Coronary artery (tissue), 2 donors: ENCODE data around the gene KRT14.

Experiments
- DNase-seq: peaks from one replicate; pipeline ENCODE4 v3.0.0-alpha.2; 2017; ENCODE audit warnings: low spot score
- H3K27ac ChIP-seq, 2 donors: fragments of 200-600 bp; sonication (generic); one replicate each; pipeline ENCODE4 v1.5.1; 2016 to 2019
- H3K4me3 ChIP-seq: fragments of 200-600 bp; sonication (generic); 2 replicates; pipeline ENCODE4 v1.5.1; 2016; ENCODE audit warnings: mild to moderate bottlenecking, moderate library complexity
- TF ChIP-seq, protein P1 (sequence below): fragments of 200-600 bp; sonication (generic); IDR thresholded peaks from one replicate; pipeline ENCODE4 v1.5.1; 2019; ENCODE audit warnings: antibody characterized with exemption

KRT14 gene

DNA sequence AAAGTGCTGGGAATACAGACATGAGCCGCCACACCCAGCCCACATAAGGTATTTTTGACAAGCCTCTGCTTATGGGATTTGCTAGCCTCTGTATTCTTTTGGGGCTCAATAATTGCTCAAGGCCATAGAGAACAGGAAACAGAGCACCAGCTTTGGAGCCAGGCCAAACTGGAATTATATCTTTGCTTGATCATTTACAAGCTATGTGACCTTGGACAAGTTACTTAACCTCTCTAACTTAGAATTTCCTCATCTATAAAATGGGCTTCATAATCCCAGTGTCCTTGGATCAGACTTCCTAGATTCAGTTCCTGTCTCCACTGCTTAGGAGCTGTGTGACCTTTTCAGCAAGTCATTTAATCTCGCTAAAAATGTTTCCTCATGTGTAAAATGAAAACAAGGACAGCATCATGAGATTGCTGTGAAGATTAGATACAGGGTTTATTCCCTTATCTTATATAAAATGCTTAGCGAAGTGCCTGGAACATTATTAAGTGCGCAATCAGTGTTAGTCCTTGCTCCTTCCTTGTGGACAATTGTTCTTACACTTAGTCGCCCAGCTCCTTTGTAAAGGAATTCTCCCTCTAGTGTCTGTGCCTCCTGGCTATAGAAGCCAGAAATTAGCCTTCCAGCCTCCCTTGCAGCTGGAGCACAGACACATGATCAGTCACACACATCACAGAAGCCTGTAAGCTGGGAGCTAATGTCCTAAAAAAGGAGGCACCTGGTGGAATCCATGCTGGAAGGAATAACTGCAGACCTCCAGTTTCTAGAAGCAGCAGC is 31.4 kb downstream of the KRT14 start:
- no peak for DNase-seq
- TF ChIP-seq, protein P1, sequence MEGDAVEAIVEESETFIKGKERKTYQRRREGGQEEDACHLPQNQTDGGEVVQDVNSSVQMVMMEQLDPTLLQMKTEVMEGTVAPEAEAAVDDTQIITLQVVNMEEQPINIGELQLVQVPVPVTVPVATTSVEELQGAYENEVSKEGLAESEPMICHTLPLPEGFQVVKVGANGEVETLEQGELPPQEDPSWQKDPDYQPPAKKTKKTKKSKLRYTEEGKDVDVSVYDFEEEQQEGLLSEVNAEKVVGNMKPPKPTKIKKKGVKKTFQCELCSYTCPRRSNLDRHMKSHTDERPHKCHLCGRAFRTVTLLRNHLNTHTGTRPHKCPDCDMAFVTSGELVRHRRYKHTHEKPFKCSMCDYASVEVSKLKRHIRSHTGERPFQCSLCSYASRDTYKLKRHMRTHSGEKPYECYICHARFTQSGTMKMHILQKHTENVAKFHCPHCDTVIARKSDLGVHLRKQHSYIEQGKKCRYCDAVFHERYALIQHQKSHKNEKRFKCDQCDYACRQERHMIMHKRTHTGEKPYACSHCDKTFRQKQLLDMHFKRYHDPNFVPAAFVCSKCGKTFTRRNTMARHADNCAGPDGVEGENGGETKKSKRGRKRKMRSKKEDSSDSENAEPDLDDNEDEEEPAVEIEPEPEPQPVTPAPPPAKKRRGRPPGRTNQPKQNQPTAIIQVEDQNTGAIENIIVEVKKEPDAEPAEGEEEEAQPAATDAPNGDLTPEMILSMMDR: no peak
- Histone ChIP-seq H3K27ac (no peak overlapping the region), H3K4me3 (no peak overlapping the region)

DNA sequence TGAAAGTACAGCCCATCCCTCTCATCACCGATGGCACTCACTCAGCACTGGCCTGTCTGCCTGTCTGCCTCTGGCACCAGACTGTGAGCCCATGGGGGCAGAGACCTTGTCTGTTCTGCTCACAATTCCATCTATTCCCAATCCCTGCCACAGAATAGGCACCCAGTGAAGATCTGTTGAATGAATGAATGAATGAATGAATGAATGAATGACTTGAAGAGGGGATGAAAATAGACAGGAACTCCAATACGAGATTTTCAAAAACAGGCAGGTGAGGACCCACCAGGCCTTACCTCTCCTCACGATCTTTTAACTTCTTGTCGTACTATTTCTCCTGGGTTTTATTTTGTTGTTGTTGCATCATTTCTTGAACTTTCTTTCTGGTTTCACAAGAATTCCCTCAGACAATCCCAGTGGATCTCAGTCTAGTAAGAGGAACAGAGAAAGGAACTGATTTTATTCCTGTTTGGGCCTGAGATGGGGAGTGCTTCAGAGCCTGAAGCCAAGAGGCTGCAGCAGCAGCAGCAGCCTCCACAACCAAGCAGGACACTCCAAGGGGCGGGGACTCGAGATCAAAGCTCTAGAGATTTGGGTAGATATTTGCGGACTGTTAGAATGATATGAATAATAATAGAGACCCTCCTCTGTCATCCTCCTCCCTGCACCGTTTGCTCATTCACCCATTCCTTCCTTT is 32.6 kb downstream of the KRT14 start:
- TF ChIP-seq, protein P1: no peak
- H3K27ac ChIP-seq: no peak overlapping the region
- no peak overlapping the region for H3K4me3 ChIP-seq
- no peak for DNase-seq

- no peak overlapping the region for H3K27ac ChIP-seq
- no peak for DNase-seq
- TF ChIP-seq, protein P1: no peak
- H3K4me3 ChIP-seq: no peak overlapping the region
These were observed 33.5 kb downstream of the KRT14 start for GRCh38 chr17:41553176-41553575.

- H3K27ac ChIP-seq: no peak overlapping the region
- DNase-seq: no peak
- TF ChIP-seq, protein P1: no peak
- no peak overlapping the region for H3K4me3 ChIP-seq
These were observed 34.2 kb downstream of the KRT14 start for GRCh38 chr17:41552455-41552854.

GRCh38 chr17:41551365-41551764 is 35.3 kb downstream of the KRT14 start:
- Histone ChIP-seq H3K27ac (no peak overlapping the region), H3K4me3 (no peak overlapping the region)
- DNase-seq: no peak
- TF ChIP-seq, protein P1: no peak

- Histone ChIP-seq H3K4me3 (no peak overlapping the region), H3K27ac (no peak overlapping the region)
- no peak for DNase-seq
- TF ChIP-seq, protein P1: no peak
These were observed 37.1 kb downstream of the KRT14 start for GRCh38 chr17:41549596-41550039.
